Endothelial cell of umbilical vein (primary cell): ENCODE measurements around the gene SKOR1. TPM values are rescaled to one million over a fixed set of nuclear protein-coding genes. Genes with fewer than 3 reads are reported as not detected.

Experiments
- BruUV-seq: library from RNA; stranded (reverse); fragments of 400-500 nt; replicated peaks from 2 replicates; lab custom pipeline; 2021; lab: Mats Ljungman, UMichigan
- CTCF ChIA-PET: fragments of 300-600, 350-600 bp; sonication (Branson Sonifier 250); formaldehyde crosslinking; loops from one replicate; lab custom pipeline; 2021; ENCODE audit warnings: antibody characterized with exemption, inconsistent platforms; lab: Charles Lee
- POLR2A ChIA-PET: fragments of 300-600, 350-600 bp; sonication (Branson Sonifier 250); formaldehyde crosslinking; loops from one replicate; lab custom pipeline; 2021; ENCODE audit warnings: antibody characterized with exemption, inconsistent platforms; lab: Charles Lee
- DNase-seq: peaks from one replicate; pipeline ENCODE4 v3.0.0-alpha.2; 2011; ENCODE audit warnings: low read depth, low spot score
- FAIRE-seq: peaks from 2 replicates; lab custom pipeline; 2011; peaks lifted over from hg19 to GRCh38; lab: Jason Lieb, UNC
- H2AFZ ChIP-seq: 2 replicates; pipeline ENCODE4 v1.6.0; 2012; ENCODE audit warnings: low read depth, low read length, control low read depth, inconsistent platforms
- H3K27ac ChIP-seq: 2 replicates; pipeline ENCODE4 v1.5.1; 2011; ENCODE audit warnings: low read depth, mild to moderate bottlenecking, control low read depth, low read length, moderate library complexity; ENCODE audit not compliant: insufficient read depth
- H3K27me3 ChIP-seq, 2 experiments: 2 replicates each; pipeline versions ENCODE4 v1.6.0 to v1.6.1; 2011; ENCODE audit warnings: low read length in 2 of 2, mixed read lengths in 1 of 2; ENCODE audit not compliant: control insufficient read depth in 2 of 2, insufficient read depth in 2 of 2
- H3K36me3 ChIP-seq, 2 experiments: 2 replicates in 1 of 2; 3 replicates in 1 of 2; pipeline ENCODE4 v1.5.1; 2011; ENCODE audit warnings: low read length in 2 of 2, mild to moderate bottlenecking in 1 of 2, moderate library complexity in 1 of 2; ENCODE audit not compliant: control insufficient read depth in 2 of 2, insufficient read depth in 2 of 2; ENCODE audit errors: extremely low read depth in 1 of 2
- H3K4me1 ChIP-seq: 3 replicates; pipeline ENCODE4 v1.5.1; 2011; ENCODE audit warnings: mild to moderate bottlenecking, low read length; ENCODE audit not compliant: control insufficient read depth, insufficient read depth; ENCODE audit errors: extremely low read depth
- H3K4me2 ChIP-seq: 2 replicates; pipeline ENCODE4 v1.6.1; 2011; ENCODE audit warnings: low read length, control low read depth, mixed read lengths; ENCODE audit not compliant: insufficient read depth
- H3K4me3 ChIP-seq, 3 experiments: fragments of 200-600 bp in 1 of 3; sonication (generic), shearing (Covaris generic) in 1 of 3; replicated peaks in 1 of 3; 2 replicates each; pipeline ENCODE4 v1.5.1; 2011 to 2016; ENCODE audit warnings: control low read depth in 3 of 3, low read length in 3 of 3, mild to moderate bottlenecking in 2 of 3, inconsistent platforms in 1 of 3, low read depth in 1 of 3, moderate library complexity in 1 of 3; ENCODE audit not compliant: insufficient read depth in 1 of 3
- H3K79me2 ChIP-seq: 2 replicates; pipeline ENCODE4 v1.6.0; 2012; ENCODE audit warnings: low read length, inconsistent platforms; ENCODE audit not compliant: control insufficient read depth, insufficient read depth
- H3K9ac ChIP-seq: replicated peaks from 2 replicates; pipeline ENCODE3; 2011; ENCODE audit warnings: low read length, control low read depth; ENCODE audit not compliant: insufficient read depth; ENCODE audit errors: extremely low read depth
- H3K9me1 ChIP-seq: replicated peaks from 3 replicates; pipeline ENCODE4 v1.6.0; 2011; ENCODE audit warnings: mild to moderate bottlenecking, low read length; ENCODE audit not compliant: control insufficient read depth, insufficient read depth; ENCODE audit errors: extremely low read depth
- H3K9me3 ChIP-seq: replicated peaks from 2 replicates; pipeline ENCODE4 v1.5.1; 2012; ENCODE audit warnings: low read length, inconsistent platforms; ENCODE audit not compliant: control insufficient read depth, insufficient read depth
- H4K20me1 ChIP-seq: replicated peaks from 2 replicates; pipeline ENCODE3; 2011; ENCODE audit warnings: mild to moderate bottlenecking, low read length; ENCODE audit not compliant: control insufficient read depth, insufficient read depth; ENCODE audit errors: extremely low read depth
- EZH2 ChIP-seq: IDR thresholded peaks from 2 replicates; pipeline ENCODE4 v1.6.1; 2012; ENCODE audit warnings: borderline replicate concordance, low read depth, mild to moderate bottlenecking, moderate library complexity, low read length, inconsistent platforms; ENCODE audit not compliant: severe bottlenecking
- FOS ChIP-seq: IDR thresholded peaks from 2 replicates; pipeline ENCODE4 v1.6.1; 2011; ENCODE audit warnings: mild to moderate bottlenecking, low read length, moderate library complexity, borderline replicate concordance; ENCODE audit not compliant: insufficient read depth
- GATA2 ChIP-seq: IDR thresholded peaks from 2 replicates; pipeline ENCODE4 v1.7.0; 2011; ENCODE audit warnings: low read depth, mild to moderate bottlenecking, moderate library complexity, mixed read lengths, low read length; ENCODE audit not compliant: insufficient read length, insufficient read depth
- JUN ChIP-seq: IDR thresholded peaks from 2 replicates; pipeline ENCODE4 v1.6.1; 2011; ENCODE audit warnings: borderline replicate concordance, low read depth; ENCODE audit not compliant: insufficient read length, insufficient read depth
- MYC ChIP-seq: IDR thresholded peaks from one replicate; pipeline ENCODE4 v1.6.1; 2011; ENCODE audit warnings: mild to moderate bottlenecking, low read depth, low read length
- POLR2AphosphoS5 ChIP-seq: IDR thresholded peaks from 2 replicates; pipeline ENCODE4 v1.6.1; 2012; ENCODE audit warnings: low read depth, mild to moderate bottlenecking, control low read depth, low read length, moderate library complexity; ENCODE audit not compliant: insufficient read depth
- dilution Hi-C: fragments of 300-500 bp; cut with MboI; formaldehyde crosslinking; loops from one replicate; pipeline ENCODE4 v1.15.0; 2019; ENCODE audit warnings: low sequenced_read_pairs; ENCODE audit not compliant: extremely low pct_ligation_motif_present
- intact Hi-C: fragments of 100-400 bp; cut with micrococcal nuclease; formaldehyde crosslinking; loops from one replicate; pipeline ENCODE4 v1.10.0; 2022
- polyA plus RNA-seq, 4 experiments: library from polyadenylated mRNA; depleted of rRNA in 3 of 4; stranded (reverse) in 3 of 4; unstranded in 1 of 4; fragments of >200 nt; gene quantifications; 2 replicates each; pipeline versions ENCODE4 v1.2.1 to v1.2.3, GENCODE V29; 2011 to 2012; ENCODE audit warnings: missing spikeins in 1 of 4
- total RNA-seq: library from RNA; stranded (reverse); gene quantifications from 2 replicates; pipeline ENCODE4 v1.2.3, GENCODE V29; 2021
- TF ChIP-seq, protein P1 (sequence below): IDR thresholded peaks from 2 replicates; pipeline ENCODE4 v1.6.1; 2011; ENCODE audit not compliant: insufficient read depth, insufficient read length
- TF ChIP-seq, protein P2 (sequence below), 2 donors: IDR thresholded peaks; 1 replicate in 1 of 2; 2 replicates in 1 of 2; pipeline ENCODE4 v1.5.1; 2011; ENCODE audit warnings: low read length in 2 of 2, mild to moderate bottlenecking in 2 of 2, moderate library complexity in 2 of 2, control low read depth in 1 of 2, inconsistent platforms in 1 of 2, low read depth in 1 of 2; ENCODE audit not compliant: insufficient read depth in 1 of 2; ENCODE audit errors: extremely low read depth in 1 of 2

Gene SKOR1
- total and polyA plus RNA-seq, 2 donors (not counting 3 experiments of a cell fraction or from before 2014, with no cell fraction given), result 0.06 to 0.15 TPM

- H3K36me3 ChIP-seq, result no peaks in the 10 kb centered on the region
- CTCF ChIA-PET, result interaction anchor here (1.7 kb wide), 1 partner anchor 340 kb away, joined by 3 read pairs; no protein-coding TSS in a partner anchor
- FAIRE-seq (no peak), DNase-seq (no peak)
- POLR2A ChIA-PET, result no interaction called here
- H3K4me2 ChIP-seq, result no peak overlapping the region
- no peak overlapping the region for H3K9ac ChIP-seq
- no peak for TF ChIP-seq FOS
- TF ChIP-seq, protein P1, sequence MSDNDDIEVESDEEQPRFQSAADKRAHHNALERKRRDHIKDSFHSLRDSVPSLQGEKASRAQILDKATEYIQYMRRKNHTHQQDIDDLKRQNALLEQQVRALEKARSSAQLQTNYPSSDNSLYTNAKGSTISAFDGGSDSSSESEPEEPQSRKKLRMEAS, result no peak
- TF ChIP-seq, protein P2, sequence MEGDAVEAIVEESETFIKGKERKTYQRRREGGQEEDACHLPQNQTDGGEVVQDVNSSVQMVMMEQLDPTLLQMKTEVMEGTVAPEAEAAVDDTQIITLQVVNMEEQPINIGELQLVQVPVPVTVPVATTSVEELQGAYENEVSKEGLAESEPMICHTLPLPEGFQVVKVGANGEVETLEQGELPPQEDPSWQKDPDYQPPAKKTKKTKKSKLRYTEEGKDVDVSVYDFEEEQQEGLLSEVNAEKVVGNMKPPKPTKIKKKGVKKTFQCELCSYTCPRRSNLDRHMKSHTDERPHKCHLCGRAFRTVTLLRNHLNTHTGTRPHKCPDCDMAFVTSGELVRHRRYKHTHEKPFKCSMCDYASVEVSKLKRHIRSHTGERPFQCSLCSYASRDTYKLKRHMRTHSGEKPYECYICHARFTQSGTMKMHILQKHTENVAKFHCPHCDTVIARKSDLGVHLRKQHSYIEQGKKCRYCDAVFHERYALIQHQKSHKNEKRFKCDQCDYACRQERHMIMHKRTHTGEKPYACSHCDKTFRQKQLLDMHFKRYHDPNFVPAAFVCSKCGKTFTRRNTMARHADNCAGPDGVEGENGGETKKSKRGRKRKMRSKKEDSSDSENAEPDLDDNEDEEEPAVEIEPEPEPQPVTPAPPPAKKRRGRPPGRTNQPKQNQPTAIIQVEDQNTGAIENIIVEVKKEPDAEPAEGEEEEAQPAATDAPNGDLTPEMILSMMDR (IDR thresholded peaks at IDR 0.05; ENCODE audit: extremely low read depth in 1 of 2, insufficient read depth in 1 of 2, low read depth in 1 of 2, low read length in 2 of 2), result no peak
- H2AFZ ChIP-seq, result no peak overlapping the region
- no peaks in the 10 kb centered on the region for H4K20me1 ChIP-seq
- intact Hi-C loops, result no loop called here
- H3K27me3 ChIP-seq, result peaks cover 0 to 2% of the 10 kb centered on the region in 2 experiments
- H3K9me3 ChIP-seq, result no peaks in the 10 kb centered on the region
- no peaks in the 10 kb centered on the region for H3K79me2 ChIP-seq
- no TSS peak for BruUV-seq
- dilution Hi-C loops, result no loop called here
- H3K9me1 ChIP-seq, result no peaks in the 10 kb centered on the region
- H3K4me1 ChIP-seq, result no peaks in the 10 kb centered on the region
- H3K27ac ChIP-seq, result no peak overlapping the region
- H3K4me3 ChIP-seq, result no peak overlapping the region
Observed at GRCh38 chr15:67809441-67809840, 15.9 kb upstream of the SKOR1 start.

GRCh38 chr15:67809866-67810265, 15.4 kb upstream of the SKOR1 start:
- no peaks in the 10 kb centered on the region for H3K36me3 ChIP-seq
- intact Hi-C loops (no loop called here), dilution Hi-C loops (no loop called here)
- no peaks in the 10 kb centered on the region for H4K20me1 ChIP-seq
- H3K9me3 ChIP-seq, result no peaks in the 10 kb centered on the region
- H3K79me2 ChIP-seq, result no peaks in the 10 kb centered on the region
- no peak overlapping the region for H3K27ac ChIP-seq
- DNase-seq (no peak), FAIRE-seq (no peak)
- TF ChIP-seq POLR2AphosphoS5, result no peak
- TF ChIP-seq JUN, result no peak
- no peak for TF ChIP-seq GATA2
- TF ChIP-seq MYC, result no peak
- TF ChIP-seq, protein P2 (IDR thresholded peaks at IDR 0.05; ENCODE audit: extremely low read depth in 1 of 2, insufficient read depth in 1 of 2, low read depth in 1 of 2, low read length in 2 of 2), result no peak
- no peak for TF ChIP-seq FOS
- TF ChIP-seq EZH2, result no peak
- no peak overlapping the region for H3K4me2 ChIP-seq
- POLR2A ChIA-PET, result no interaction called here
- no peaks in the 10 kb centered on the region for H3K4me1 ChIP-seq
- no peaks in the 10 kb centered on the region for H3K9me1 ChIP-seq
- CTCF ChIA-PET, result no interaction called here
- no peak overlapping the region for H2AFZ ChIP-seq
- H3K27me3 ChIP-seq, result peaks cover 0 to 2% of the 10 kb centered on the region in 2 experiments
- BruUV-seq, result no TSS peak
- no peak overlapping the region for H3K9ac ChIP-seq
- no peak overlapping the region for H3K4me3 ChIP-seq
